Measurements from ENCODE around the gene B4GALT1.

B4GALT1 gene

DNA sequence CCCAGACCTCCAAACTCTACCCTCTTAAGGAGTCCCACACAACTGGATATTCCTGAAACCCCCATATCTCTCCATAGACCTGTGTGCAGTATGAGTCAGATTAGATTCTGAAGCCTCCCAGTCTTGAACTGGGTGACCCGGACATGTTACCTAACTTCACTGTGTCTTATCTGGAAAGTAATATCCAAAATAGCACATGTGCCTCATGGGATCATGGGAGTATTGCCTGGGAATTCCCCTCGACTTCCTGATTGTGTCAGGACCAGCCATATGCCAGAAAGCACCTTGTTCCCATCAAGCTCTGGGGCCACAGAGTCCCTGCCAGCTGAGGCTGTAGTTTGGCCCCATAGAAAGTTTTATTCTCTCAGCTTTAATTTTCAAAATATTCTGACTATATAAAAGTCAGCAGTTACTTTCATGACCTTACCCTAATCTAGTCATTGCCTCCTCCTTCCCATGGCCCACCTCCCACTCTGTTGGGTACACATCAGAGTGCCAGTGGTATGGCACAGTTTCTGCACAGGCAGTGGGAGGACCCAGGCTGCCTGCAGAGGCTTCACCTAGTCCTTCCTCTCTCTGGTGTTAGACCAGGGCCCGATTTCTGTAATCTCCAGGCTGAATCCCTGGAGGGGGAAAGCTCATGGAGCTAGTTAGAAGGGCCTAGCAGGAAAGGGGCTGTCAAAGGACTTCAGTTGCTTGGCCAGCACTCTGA lies 19.5 kb upstream of the B4GALT1 start:
- peak overlapping the region in 15 of 21 experiments; percentile 14 to 76 (median 53) for H3K27ac ChIP-seq
- H3K4me3 ChIP-seq: no peak overlapping the region

DNA sequence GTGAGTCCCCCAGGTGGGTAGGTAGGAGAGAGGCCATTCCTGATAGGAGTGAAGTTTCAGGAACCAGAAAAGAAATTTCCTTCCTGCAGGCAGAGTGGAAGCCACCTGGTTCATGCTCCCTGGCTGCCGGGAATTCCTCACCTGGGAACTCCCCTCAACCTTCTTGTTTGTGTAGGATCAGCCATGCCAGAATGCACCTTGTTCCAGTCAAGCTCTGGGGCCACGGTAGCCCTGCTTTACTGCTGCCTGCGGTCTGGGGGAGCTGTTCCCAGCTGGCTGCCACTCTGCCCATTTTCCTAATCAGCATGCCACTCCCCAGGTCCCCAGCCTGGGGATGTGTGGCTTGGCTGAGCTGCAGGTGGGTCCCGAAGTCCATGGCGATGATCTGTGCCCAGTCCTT lies 18.7 kb upstream of the B4GALT1 start:
- peak overlapping the region in 12 of 21 experiments; percentile 14 to 74 (median 46) for H3K27ac ChIP-seq
- no peak overlapping the region for H3K4me3 ChIP-seq

DNA sequence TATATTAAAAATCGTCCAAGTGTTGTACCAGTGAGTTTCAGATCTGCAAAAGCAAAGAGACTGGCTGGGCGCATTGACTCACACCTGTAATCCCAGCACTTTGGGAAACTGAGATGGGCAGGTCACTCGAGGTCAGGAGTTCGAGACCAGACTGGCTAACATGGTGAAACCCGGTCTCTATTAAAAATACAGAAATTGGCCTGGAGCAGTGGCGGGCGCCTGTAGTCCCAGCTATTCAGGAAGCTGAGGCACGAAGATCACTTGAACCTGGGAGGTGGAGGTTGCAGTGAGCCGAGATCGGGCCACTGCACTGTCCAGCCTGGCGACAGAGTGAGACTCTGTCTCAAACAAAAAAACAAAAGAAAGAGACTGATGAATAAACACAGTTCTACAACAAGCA lies 18.3 kb upstream of the B4GALT1 start:
- Histone ChIP-seq H3K27ac (peak overlapping the region in 11 of 21 experiments; percentile 20 to 74 (median 46)), H3K4me3 (no peak overlapping the region)

DNA sequence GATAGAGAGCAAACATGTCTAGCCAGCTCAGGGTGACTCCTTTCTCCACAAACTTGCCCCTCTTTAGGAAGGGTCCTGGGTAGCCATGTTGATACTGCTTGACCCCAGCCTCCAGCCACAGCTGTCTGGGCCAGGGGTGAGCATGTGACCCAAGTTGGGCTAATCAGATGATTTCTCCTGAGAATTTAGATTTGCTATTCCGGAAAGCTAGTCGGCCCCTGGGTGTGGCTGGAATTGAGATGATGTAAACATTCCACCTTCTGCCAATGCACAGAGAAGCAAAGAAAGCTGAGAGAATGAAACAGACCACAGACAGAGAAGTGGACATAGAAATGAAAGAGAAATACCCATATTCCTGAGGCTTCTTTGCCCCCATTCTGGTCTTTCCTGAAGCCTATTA lies 17.8 kb upstream of the B4GALT1 start:
- Histone ChIP-seq H3K4me3 (no peak overlapping the region), H3K27ac (peak overlapping the region in 6 of 21 experiments; percentile 3 to 74 (median 49))

DNA sequence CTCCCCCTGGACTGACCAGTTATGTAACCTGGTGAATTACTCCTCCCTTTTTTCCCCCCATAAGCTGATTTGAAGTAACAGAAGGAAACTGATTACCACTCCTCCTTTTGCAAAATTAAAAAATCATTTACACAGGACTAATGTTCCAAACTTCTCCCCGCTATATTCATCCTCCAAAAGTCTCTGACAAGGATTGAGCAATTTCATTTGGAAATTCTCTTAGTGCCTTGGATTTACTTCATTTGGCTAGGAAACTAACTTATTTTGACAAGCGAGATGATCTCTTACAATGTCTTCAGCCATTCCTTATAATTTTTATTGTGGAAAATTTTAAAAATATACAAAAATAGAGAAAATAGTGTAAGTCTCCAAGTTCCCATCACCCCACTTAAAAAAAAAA lies 15.4 kb upstream of the B4GALT1 start:
- peak overlapping the region in 1 of 21 experiments; percentile 21 for H3K27ac ChIP-seq

DNA sequence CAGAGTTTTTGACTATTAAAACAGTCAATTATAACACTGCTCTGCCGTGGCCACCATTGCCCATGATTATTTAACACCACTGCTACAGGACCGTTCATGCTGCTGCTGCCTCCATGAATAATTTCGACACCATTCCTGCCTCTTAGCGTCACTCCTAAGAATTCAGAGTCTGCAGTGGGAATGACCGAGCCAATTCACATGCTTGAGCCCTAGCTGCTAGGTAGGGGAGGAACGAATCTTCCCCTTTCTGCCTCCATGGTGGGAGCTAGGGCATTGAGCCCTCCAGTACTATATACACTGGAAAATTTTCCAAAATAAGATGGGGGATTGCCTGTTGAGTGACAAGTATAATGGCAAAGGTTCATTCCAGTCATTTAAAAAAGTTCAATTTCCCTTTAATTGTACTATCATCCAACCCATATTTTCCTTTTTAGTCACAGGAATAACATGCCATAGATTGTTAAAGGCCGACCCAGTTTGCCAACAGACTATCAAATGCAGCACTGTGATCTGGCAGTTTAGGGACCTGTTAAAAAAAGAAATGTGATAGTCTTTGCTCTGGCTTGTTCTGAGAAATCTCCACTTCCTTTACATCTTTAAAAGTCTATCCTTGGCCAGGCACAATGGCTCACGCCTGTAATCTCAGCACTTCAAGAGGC lies 13.5 kb upstream of the B4GALT1 start:
- Histone ChIP-seq H3K27ac (no peak overlapping the region), H3K4me3 (no peak overlapping the region)

More for the DNA sequence above, 15.4 kb upstream of the B4GALT1 start:
- H3K4me3 ChIP-seq: no peak overlapping the region

DNA sequence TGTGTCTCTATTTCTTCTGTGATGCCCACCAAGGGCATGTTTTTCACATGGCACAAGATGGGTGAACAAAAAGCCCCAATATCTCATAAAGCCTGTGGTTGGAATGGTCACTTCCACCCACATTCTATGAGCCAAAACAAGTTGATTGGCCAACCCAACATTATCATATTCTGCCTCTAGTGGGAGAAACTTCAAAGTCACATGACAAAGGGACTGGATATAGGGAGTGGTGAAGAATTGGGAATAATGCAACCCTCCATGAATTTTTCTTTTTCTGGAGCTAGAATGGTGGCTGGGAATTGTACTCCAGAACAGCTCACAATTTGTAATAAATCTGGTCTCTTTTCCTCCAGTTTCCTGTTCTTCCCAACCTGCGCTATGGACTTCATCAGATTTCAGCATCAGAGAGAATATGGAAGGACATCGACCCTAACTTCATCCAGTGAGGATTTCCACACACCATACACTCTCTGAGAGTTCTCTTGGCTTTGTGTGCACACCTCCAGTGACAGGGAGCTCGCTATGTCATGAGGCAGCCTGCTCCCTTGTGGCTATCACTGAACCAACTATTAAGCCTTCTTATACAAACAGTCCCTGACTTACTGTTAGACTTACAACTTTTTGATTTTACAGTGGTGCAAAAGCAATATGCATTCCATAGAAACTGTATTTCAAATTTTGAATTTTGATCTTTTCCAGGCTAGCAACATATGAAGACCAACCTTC lies 12.0 kb upstream of the B4GALT1 start:
- H3K27ac ChIP-seq: no peak overlapping the region

DNA sequence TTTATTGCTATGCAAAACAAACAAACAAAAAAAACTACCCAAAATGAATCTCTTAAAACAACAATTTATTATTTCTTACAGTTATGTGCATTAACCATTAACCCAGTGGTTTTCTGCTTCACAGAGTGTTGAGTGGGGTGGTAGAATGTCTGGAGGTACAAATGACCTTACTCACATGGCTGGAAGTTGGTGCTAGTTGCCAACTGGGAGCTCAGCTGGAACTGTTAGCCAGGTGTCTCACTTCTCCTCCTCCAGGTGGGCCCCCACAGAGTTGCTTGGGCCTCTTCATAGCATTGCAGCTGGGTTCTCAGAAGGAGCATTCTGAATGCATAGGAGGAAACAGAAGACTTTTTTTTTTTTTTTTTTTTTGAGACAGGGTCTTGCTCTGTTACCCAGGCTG lies 10.5 kb upstream of the B4GALT1 start:
- Histone ChIP-seq H3K4me3 (no peak overlapping the region), H3K27ac (no peak overlapping the region)

More for the DNA sequence above, 12.0 kb upstream of the B4GALT1 start:
- H3K4me3 ChIP-seq: no peak overlapping the region

DNA sequence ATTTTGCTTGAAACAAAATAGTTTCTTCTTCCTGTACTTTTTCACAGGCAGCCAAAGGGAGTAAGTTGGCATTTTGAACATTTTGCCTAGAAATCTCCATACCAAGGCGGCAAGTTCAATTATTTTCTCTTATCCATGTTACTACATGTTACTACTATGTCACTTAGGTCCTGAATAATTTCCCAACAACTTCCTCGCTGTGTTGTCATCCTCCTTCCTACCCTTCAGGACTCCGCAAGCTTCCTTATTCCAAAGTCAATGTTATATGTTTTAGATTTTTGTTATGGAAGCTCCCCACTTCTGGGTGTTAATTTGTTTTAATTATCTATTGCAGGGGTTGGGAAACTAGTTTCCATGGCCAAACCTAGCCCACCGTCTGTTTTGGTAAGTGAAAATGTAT lies 9.9 kb upstream of the B4GALT1 start:
- no peak overlapping the region for H3K27ac ChIP-seq
- no peak overlapping the region for H3K4me3 ChIP-seq

DNA sequence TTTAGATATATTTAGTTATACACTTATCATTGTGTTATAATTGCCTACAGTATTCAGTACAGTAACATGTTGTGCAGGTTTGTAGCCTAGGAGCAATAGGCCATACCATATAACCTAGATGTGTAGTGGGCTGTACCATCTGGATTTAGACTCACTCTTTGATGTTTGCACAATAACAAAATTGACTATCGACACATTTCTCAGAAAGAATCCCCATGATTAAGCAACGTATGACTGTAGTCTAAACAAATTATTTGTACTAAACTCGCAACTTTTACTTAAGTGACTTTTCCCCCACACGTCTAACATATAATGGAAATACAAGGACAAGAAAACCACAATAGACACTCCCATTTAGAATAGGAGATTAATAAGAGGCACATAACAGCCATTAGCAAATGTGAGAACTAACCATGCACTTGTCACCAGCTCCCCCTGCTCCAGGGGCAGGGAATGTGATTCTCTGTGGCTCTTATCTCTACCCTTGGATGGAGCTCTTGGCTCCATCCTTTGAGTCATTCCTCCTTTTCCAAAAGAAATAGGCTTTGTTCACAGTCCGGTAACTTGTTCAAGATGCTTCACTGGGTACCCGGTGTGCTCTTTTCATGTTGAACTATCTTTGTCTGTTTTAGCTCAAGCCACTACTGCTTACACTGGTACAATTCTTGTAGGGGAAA lies 8.7 kb upstream of the B4GALT1 start:
- no peak overlapping the region for H3K27ac ChIP-seq
- H3K4me3 ChIP-seq: no peak overlapping the region

DNA sequence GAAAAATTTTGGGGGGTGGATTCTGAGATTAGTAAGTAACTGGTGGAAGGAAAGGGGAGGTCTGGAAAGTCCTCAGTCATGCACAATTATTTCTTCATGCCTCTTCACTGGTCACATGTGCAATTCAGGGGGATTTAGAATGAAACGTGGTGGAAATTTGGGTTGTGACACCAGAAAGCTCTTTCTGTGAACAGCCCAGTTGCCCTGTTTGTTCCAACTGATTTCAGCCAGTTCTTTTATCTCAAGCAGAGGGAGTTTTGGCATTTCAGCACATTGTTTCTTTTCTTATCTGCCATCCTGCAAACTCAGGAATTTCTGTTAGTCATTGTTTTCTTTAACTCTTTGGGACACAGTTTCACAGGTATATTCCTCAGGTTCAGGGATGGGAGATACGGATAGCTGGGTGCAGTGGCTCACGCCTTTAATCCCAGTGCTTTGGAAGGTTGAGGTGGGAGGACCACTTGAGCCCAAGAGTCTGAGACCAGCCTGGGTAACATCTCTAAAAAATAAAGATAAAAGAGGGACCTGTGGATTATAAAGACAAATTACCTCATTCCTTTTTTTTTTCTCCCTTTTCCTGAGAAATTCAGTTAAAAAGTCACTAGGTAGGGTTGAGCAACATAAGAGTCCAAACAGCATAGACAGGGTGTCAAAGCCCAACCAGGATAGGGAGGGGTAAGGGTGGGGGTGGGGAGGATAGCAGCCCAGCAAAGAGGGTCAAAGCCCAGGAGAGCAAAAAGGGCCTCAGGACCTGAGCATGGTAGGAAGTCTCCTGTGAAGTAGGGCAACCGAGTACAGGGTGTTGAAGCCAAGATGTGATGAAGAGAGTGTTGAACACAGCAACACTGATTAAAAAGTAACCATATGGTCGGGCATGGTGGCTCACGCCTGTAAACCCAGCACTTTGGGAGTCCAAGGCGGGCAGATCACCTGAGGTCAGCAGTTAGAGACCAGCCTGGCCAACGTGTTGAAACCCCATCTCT lies 5.4 kb upstream of the B4GALT1 start:
- Histone ChIP-seq H3K4me3 (no peak overlapping the region), H3K27ac (no peak overlapping the region)

DNA sequence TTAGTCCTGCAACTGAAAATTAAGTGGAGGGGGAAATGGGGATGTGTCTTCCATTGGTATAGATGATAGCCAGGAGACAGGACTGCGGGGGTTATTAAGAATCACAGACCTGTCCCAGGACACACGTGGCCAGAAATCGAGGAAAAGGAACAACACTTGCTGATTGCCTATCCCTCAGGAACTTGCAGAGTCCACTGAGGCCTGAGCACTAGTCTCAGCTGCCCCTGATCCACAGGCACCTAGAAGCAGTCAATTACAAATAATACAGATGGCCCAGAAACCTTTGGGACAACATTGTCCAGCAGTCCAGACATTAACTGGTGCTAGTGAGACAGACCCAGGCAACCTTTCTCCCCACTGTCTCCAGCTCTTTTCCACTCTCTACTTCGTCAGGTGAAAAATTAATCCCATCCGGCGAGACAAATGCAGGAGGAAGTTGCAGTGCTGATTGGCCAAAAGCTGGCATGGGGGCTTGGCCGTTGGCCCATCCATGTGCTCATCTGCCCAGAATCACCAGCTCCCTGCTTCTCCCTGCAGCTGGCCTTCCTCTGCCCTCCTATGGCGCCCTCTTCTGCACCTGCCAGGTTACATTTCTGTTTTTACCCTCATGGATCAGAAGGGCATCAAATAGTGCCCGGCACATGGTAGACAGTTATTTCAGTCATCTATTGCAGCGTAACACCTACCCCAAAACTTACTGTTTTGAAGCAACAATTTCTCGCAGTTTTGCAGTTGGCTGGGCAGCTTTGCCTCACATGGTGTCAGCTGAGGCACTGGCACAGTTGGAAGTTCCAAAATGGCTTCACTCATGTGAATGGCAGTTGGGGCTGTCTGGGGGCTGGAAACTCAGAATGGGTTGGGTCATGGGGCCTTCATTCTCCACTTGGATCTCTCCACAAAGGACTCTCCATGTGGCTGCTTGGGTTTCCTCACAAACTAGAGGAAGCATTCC lies 3.6 kb upstream of the B4GALT1 start:
- no peak overlapping the region for H3K4me3 ChIP-seq
- no peak overlapping the region for H3K27ac ChIP-seq

DNA sequence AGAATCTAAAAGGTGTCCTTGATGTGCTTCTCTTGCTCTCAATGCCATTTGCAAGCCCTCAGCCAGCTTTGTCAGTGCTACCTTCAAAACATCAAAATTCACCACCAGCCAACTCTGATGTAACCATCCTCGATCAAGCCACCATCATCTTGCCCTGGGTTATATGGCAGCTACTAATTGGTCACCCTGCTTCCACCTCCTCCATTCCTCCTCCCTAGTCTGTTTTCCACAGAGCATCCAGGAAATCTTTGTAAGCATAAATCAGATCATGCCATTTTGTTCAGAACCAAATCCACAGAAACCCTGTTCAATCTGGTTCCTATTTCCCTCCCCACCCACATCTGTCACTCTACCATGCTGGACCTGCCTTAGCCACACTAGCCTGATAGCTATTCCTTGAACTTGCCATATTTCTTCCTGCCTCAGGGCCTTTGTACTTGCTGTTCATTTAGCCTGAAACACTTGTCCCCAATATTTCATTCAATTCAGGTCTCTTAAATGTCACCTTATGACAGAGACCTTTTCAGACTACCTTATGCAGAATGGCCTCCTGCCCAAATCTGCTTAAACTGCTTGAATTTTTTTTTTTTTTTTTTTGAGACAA lies 1.9 kb upstream of the B4GALT1 start:
- Histone ChIP-seq H3K27ac (peak overlapping the region in 9 of 21 experiments; percentile 35 to 99 (median 96)), H3K4me3 (no peak overlapping the region)

DNA sequence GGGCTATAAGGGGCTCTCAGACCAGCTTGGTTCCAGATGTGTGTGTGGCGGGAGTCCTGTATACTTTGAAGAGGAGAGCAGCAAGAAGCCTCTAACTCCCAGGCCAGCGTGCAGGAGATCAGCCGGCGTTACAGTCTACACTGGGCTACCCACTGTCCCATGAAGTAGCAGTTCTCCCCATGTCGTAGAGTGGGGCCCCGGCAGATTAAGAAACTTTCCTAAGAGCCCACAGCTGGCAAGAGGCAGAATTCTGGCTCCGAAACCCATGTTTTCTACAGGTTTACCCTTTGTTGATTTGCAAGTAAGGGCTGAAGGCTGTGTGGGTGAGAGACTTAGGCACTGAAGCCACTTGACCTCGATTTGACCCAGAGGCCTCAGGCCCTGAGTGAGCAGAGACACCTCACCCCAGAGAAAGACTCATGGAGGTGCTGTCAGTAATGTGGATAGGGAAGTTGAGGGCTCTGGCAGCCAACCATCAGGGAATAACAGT lies 881 bp upstream of the B4GALT1 start:
- peak overlapping the region; percentile 55 to 92 (median 84) for H3K4me3 ChIP-seq
- peak overlapping the region in 20 of 21 experiments; percentile 50 to 99 (median 96) for H3K27ac ChIP-seq

DNA sequence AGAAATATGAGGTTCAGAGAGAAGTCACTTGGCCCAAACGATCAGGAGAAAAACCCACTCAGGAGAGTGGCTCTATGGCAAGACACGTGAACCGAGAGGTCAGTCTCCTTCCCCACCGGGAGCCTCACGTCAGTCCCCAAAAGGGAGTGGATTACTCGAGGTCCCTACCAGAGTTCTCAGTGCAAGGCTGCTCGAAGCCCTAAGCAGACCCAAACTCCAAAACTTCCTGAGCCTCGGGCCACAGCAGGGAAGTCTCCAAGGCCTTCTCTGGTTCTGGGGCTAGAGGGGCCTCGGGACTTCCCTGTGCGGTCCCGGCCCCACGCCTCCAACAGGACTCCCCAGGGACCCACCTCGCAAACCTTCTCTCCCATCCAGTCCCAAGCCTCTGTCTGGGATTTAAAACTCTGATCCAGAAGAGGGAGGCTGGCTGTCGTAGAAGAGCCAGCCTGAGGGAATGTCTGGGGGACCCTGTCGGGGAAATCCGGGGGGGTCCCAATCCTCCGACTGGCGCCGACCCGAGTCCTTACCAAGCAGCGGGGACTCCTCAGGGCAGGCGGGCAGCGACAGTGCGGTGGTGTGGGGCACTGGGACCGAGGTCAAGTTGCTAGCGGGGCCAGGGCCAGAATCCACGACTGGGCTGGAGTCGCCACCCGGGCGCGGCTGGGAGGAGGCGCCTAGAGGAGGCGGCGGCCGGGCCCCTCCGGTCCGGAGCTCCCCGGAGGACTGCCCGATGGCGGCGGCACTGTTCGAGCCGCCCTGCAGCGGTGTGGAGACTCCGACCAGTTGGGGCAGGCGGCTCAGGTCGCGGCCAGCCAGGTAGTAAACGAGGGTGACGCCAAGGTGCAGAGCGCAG lies 679 bp downstream of the B4GALT1 start:
- Histone ChIP-seq H3K4me3 (peak overlapping the region; percentile 55 to 92 (median 84)), H3K27ac (peak overlapping the region; percentile 81 to 99 (median 96))

All from skin epidermis (tissue), 12 donors.